Osteoblast (primary cell): ENCODE data around the gene MRC1. TPM values are rescaled to one million over a fixed set of nuclear protein-coding genes. Genes with fewer than 3 reads are reported as not detected.

ENCODE experiments used
- DNase-seq: peaks from one replicate; pipeline ENCODE4 v3.0.0; 2011; ENCODE audit warnings: low spot score, mixed read lengths; ENCODE audit not compliant: insufficient read length; ENCODE audit errors: missing footprints
- H2AFZ ChIP-seq: 2 replicates; pipeline ENCODE4 v1.6.0; 2011; ENCODE audit warnings: mild to moderate bottlenecking, low read length
- H3K27ac ChIP-seq: 2 replicates; pipeline ENCODE4 v1.5.1; 2011; ENCODE audit warnings: mild to moderate bottlenecking, low read depth, low read length, moderate library complexity
- H3K27me3 ChIP-seq: 2 replicates; pipeline ENCODE4 v1.6.0; 2012; ENCODE audit warnings: mild to moderate bottlenecking, control low read depth, inconsistent platforms, low read length, moderate library complexity; ENCODE audit not compliant: insufficient read depth
- H3K36me3 ChIP-seq: 2 replicates; pipeline ENCODE4 v1.5.1; 2011; ENCODE audit warnings: mild to moderate bottlenecking, low read length, control low read depth, moderate library complexity; ENCODE audit not compliant: insufficient read depth
- H3K4me1 ChIP-seq: 2 replicates; pipeline ENCODE4 v1.5.1; 2011; ENCODE audit warnings: mild to moderate bottlenecking, low read length, control low read depth, moderate library complexity; ENCODE audit not compliant: insufficient read depth
- H3K4me2 ChIP-seq: 2 replicates; pipeline ENCODE4 v1.6.0; 2011; ENCODE audit warnings: mild to moderate bottlenecking, low read length; ENCODE audit not compliant: insufficient read depth
- H3K4me3 ChIP-seq: fragments of 200-600 bp; sonication (generic); 3 replicates; pipeline ENCODE4 v1.5.1; 2012; ENCODE audit warnings: mild to moderate bottlenecking, low read length, inconsistent platforms; ENCODE audit not compliant: insufficient read depth
- H3K79me2 ChIP-seq: 2 replicates; pipeline ENCODE4 v1.6.0; 2012; ENCODE audit warnings: mild to moderate bottlenecking, low read length, control low read depth, inconsistent platforms; ENCODE audit not compliant: insufficient read depth
- H3K9me3 ChIP-seq: 2 replicates; pipeline ENCODE4 v1.5.1; 2011; ENCODE audit warnings: low read depth, low read length, control low read depth
- H4K20me1 ChIP-seq: 2 replicates; pipeline ENCODE4 v1.6.0; 2012; ENCODE audit warnings: mild to moderate bottlenecking, low read length, control low read depth; ENCODE audit not compliant: insufficient read depth
- CTCF ChIP-seq: IDR thresholded peaks from 2 replicates; pipeline ENCODE4 v1.5.1; 2011; ENCODE audit warnings: mild to moderate bottlenecking, low read depth, low read length, moderate library complexity; ENCODE audit errors: extremely low read depth
- total RNA-seq: library from RNA; depleted of rRNA; stranded (reverse); fragments of >200 nt; gene quantifications from 2 replicates; pipeline ENCODE4 v1.2.3, GENCODE V29; 2012

Gene MRC1
- total RNA-seq, 1 donor: 0.36 TPM

- no peaks in the 10 kb centered on the region for H3K36me3 ChIP-seq
- H3K79me2 ChIP-seq: no peaks in the 10 kb centered on the region
- TF ChIP-seq CTCF: no peak
- H2AFZ ChIP-seq: no peak overlapping the region
- no peak overlapping the region for H3K27ac ChIP-seq
- no peaks in the 10 kb centered on the region for H3K4me1 ChIP-seq
- H3K4me3 ChIP-seq: no peak overlapping the region
- DNase-seq: no peak
- no peaks in the 10 kb centered on the region for H3K9me3 ChIP-seq
- H4K20me1 ChIP-seq: no peaks in the 10 kb centered on the region
- H3K27me3 ChIP-seq: no peaks in the 10 kb centered on the region
- no peak overlapping the region for H3K4me2 ChIP-seq
Measured at GRCh38 chr10:17793823-17794644, 15.1 kb upstream of the MRC1 start.

GRCh38 chr10:17795083-17795482, 14.1 kb upstream of the MRC1 start:
- no peak for DNase-seq
- no peak for TF ChIP-seq CTCF
- no peaks in the 10 kb centered on the region for H3K79me2 ChIP-seq
- H3K27ac ChIP-seq: no peak overlapping the region
- no peaks in the 10 kb centered on the region for H3K9me3 ChIP-seq
- H4K20me1 ChIP-seq: no peaks in the 10 kb centered on the region
- H2AFZ ChIP-seq: no peak overlapping the region
- no peaks in the 10 kb centered on the region for H3K27me3 ChIP-seq
- H3K4me2 ChIP-seq: no peak overlapping the region
- H3K4me3 ChIP-seq: no peak overlapping the region
- H3K36me3 ChIP-seq: no peaks in the 10 kb centered on the region
- no peaks in the 10 kb centered on the region for H3K4me1 ChIP-seq

GRCh38 chr10:17795813-17796594, 13.1 kb upstream of the MRC1 start:
- H3K36me3 ChIP-seq: no peaks in the 10 kb centered on the region
- H3K4me2 ChIP-seq: no peak overlapping the region
- TF ChIP-seq CTCF: no peak
- H3K27ac ChIP-seq: no peak overlapping the region
- no peaks in the 10 kb centered on the region for H3K79me2 ChIP-seq
- H3K4me3 ChIP-seq: no peak overlapping the region
- H3K4me1 ChIP-seq: no peaks in the 10 kb centered on the region
- no peaks in the 10 kb centered on the region for H3K27me3 ChIP-seq
- no peak for DNase-seq
- no peaks in the 10 kb centered on the region for H4K20me1 ChIP-seq
- no peaks in the 10 kb centered on the region for H3K9me3 ChIP-seq
- no peak overlapping the region for H2AFZ ChIP-seq

- Histone ChIP-seq H3K4me1 (no peaks in the 10 kb centered on the region), H3K4me2 (no peak overlapping the region), H3K36me3 (no peaks in the 10 kb centered on the region), H3K4me3 (no peak overlapping the region), H2AFZ (no peak overlapping the region), H4K20me1 (no peaks in the 10 kb centered on the region), H3K79me2 (no peaks in the 10 kb centered on the region), H3K27ac (no peak overlapping the region), H3K27me3 (no peaks in the 10 kb centered on the region), H3K9me3 (no peaks in the 10 kb centered on the region)
- DNase-seq: no peak
- TF ChIP-seq CTCF: no peak
Measured at GRCh38 chr10:17801507-17801906, 7.6 kb upstream of the MRC1 start.
